MM.1S (cell line): ENCODE data around the gene PLS1.
"Not testable (repeated sequence)": the region's sequence is repeated elsewhere in the genome, so short reads cannot be mapped to it uniquely, and the experiment has no call there.

Experiments used
- DNase-seq: peaks from one replicate; pipeline ENCODE4 v3.0.0-alpha.2; 2015
- H2AFZ ChIP-seq: fragments of 300-600 bp; sonication (generic); 2 replicates; pipeline ENCODE4 v1.6.0; 2016; ENCODE audit warnings: antibody characterized with exemption, low read length
- H3F3A ChIP-seq: fragments of 300-600 bp; sonication (generic); 2 replicates; pipeline ENCODE4 v1.6.1; 2016; ENCODE audit warnings: mild to moderate bottlenecking, antibody characterized with exemption, low read length, moderate library complexity, mixed read lengths; ENCODE audit not compliant: insufficient read depth
- H3K27ac ChIP-seq: fragments of 300-600 bp; sonication (generic); 2 replicates; pipeline ENCODE4 v1.5.1; 2016; ENCODE audit warnings: mild to moderate bottlenecking, low read length
- H3K27me3 ChIP-seq: fragments of 300-600 bp; sonication (generic); replicated peaks from 2 replicates; pipeline ENCODE4 v1.6.0; 2016; ENCODE audit warnings: low read length; ENCODE audit not compliant: insufficient read depth
- H3K36me3 ChIP-seq: fragments of 300-600 bp; sonication (generic); replicated peaks from 2 replicates; pipeline ENCODE4 v1.6.1; 2016; ENCODE audit warnings: mild to moderate bottlenecking, low read length, mixed read lengths; ENCODE audit not compliant: insufficient read depth
- H3K4me1 ChIP-seq: fragments of 300-600 bp; sonication (generic); 2 replicates; pipeline ENCODE4 v1.6.1; 2016; ENCODE audit warnings: low read length, mixed read lengths
- H3K4me2 ChIP-seq: fragments of 300-600 bp; sonication (generic); 2 replicates; pipeline ENCODE4 v1.6.0; 2016; ENCODE audit warnings: low read depth, low read length
- H3K4me3 ChIP-seq: fragments of 300-600 bp; sonication (generic); 2 replicates; pipeline ENCODE4 v1.5.1; 2016; ENCODE audit warnings: low read length, mixed read lengths
- H3K79me2 ChIP-seq: fragments of 300-600 bp; sonication (generic); 2 replicates; pipeline ENCODE4 v1.6.1; 2016; ENCODE audit warnings: mixed run types, low read length, mixed read lengths
- H3K9ac ChIP-seq: fragments of 300-600 bp; sonication (generic); 2 replicates; pipeline ENCODE4 v1.6.1; 2016; ENCODE audit warnings: low read length, mixed read lengths
- H3K9me2 ChIP-seq: fragments of 300-600 bp; sonication (generic); replicated peaks from 2 replicates; pipeline ENCODE4 v1.6.1; 2016; ENCODE audit warnings: mild to moderate bottlenecking, low read length, mixed read lengths; ENCODE audit not compliant: insufficient read depth
- H3K9me3 ChIP-seq: fragments of 300-600 bp; sonication (generic); replicated peaks from 2 replicates; pipeline ENCODE4 v1.6.1; 2016; ENCODE audit warnings: mild to moderate bottlenecking, low read length, mixed read lengths; ENCODE audit not compliant: insufficient read depth
- H4K20me1 ChIP-seq: fragments of 300-600 bp; sonication (generic); 2 replicates; pipeline ENCODE4 v1.6.1; 2016; ENCODE audit warnings: mild to moderate bottlenecking, low read length, moderate library complexity, mixed read lengths; ENCODE audit not compliant: insufficient read depth
- EZH2 ChIP-seq: fragments of 300-600 bp; sonication (generic); optimal IDR thresholded peaks from 2 replicates; pipeline ENCODE3; 2017; ENCODE audit warnings: low read depth, mild to moderate bottlenecking, antibody characterized with exemption, low read length, mixed read lengths
- EZH2phosphoT487 ChIP-seq: fragments of 300-600 bp; sonication (generic); IDR thresholded peaks from 2 replicates; pipeline ENCODE4 v1.6.1; 2018; ENCODE audit warnings: antibody characterized with exemption, low read length
- TF ChIP-seq, protein P1 (sequence below): fragments of 300-600 bp; sonication (generic); IDR thresholded peaks from 2 replicates; pipeline ENCODE4 v1.5.1; 2016; ENCODE audit warnings: antibody characterized with exemption, low read length, mixed read lengths

The PLS1 gene

DNA sequence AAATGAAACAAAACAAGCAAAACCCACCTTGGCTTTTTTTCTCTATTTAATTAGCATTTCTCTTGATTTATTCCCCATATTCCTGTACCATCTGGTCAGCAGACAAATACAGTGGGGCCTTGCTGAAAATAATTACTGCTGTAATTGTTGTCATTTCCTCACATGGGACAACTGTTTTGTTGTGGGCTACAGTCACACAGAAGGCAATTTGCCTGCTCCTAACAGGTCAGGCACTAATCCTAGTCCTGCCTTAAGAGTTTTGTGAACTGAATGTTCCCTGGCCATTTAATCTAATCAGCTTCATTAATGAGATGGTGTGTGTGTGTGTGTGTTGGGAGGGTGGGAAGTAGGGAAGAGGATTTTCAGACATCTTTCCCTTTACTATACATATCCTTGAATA is 139.3 kb downstream of the PLS1 start:
- Histone ChIP-seq H3K9me2 (no peaks in the 10 kb centered on the region), H3K27ac (no peak overlapping the region), H4K20me1 (no peaks in the 10 kb centered on the region), H3K4me3 (no peak overlapping the region), H3F3A (no peaks in the 10 kb centered on the region), H3K9me3 (no peaks in the 10 kb centered on the region), H3K9ac (no peak overlapping the region), H3K36me3 (0 out of 2 replicates have a peak, but pooled peaks cover 3% of the 10 kb centered on the region), H3K4me1 (no peaks in the 10 kb centered on the region), H3K79me2 (no peaks in the 10 kb centered on the region), H3K4me2 (no peak overlapping the region), H2AFZ (no peak overlapping the region), H3K27me3 (no peaks in the 10 kb centered on the region)
- TF ChIP-seq EZH2phosphoT487 (no peak), EZH2 (no peak)
- TF ChIP-seq, protein P1, sequence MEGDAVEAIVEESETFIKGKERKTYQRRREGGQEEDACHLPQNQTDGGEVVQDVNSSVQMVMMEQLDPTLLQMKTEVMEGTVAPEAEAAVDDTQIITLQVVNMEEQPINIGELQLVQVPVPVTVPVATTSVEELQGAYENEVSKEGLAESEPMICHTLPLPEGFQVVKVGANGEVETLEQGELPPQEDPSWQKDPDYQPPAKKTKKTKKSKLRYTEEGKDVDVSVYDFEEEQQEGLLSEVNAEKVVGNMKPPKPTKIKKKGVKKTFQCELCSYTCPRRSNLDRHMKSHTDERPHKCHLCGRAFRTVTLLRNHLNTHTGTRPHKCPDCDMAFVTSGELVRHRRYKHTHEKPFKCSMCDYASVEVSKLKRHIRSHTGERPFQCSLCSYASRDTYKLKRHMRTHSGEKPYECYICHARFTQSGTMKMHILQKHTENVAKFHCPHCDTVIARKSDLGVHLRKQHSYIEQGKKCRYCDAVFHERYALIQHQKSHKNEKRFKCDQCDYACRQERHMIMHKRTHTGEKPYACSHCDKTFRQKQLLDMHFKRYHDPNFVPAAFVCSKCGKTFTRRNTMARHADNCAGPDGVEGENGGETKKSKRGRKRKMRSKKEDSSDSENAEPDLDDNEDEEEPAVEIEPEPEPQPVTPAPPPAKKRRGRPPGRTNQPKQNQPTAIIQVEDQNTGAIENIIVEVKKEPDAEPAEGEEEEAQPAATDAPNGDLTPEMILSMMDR, result no peak
- no peak for DNase-seq

DNA sequence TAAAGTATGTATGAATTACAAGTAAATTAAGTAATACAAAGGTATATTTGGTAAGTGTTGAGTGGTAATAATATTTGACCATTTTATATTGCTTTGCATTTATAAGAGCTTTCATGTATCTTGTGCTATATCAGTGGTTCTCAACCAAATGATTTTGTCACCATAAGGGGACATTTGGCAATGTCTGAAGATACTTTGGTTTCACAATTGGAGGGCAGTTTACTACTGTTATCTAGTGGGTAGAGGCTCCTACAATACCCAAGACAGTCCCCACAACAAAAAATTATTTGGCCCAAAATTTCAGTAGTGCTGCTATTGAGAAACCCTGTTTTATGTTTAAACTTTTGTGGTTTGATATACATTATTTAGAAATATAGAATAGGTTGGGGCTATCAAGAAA is 142.2 kb downstream of the PLS1 start:
- no peak for DNase-seq
- H3K4me1 ChIP-seq, result no peaks in the 10 kb centered on the region
- H3K36me3 ChIP-seq, result no peaks in the 10 kb centered on the region
- no peak overlapping the region for H3K27ac ChIP-seq
- H3K79me2 ChIP-seq, result no peaks in the 10 kb centered on the region
- H3K27me3 ChIP-seq, result no peaks in the 10 kb centered on the region
- no peak overlapping the region for H2AFZ ChIP-seq
- H3F3A ChIP-seq, result no peaks in the 10 kb centered on the region
- no peaks in the 10 kb centered on the region for H4K20me1 ChIP-seq
- H3K4me3 ChIP-seq, result no peak overlapping the region
- H3K9ac ChIP-seq, result no peak overlapping the region
- H3K4me2 ChIP-seq, result no peak overlapping the region
- H3K9me3 ChIP-seq, result no peaks in the 10 kb centered on the region
- no peaks in the 10 kb centered on the region for H3K9me2 ChIP-seq
- TF ChIP-seq EZH2phosphoT487, result no peak
- no peak for TF ChIP-seq EZH2
- TF ChIP-seq, protein P1, result no peak

DNA sequence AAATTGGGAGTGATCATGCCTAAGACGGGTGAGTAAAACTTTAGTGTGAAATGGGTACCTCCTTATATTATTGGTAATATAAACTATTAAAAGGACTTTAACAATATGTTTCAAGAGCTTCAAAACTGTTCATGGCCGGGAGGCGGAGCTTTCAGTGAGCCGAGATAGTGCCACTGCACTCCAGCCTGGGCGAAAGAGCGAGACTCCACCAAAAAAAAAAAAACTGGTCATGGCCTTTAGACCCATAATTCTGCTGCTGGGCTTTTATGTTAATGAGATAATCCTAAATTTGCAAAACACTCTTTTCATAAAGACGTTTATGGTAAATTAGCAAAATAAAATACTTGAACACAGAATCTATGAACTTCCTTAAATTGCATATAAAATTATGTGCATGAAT is 150.5 kb downstream of the PLS1 start:
- DNase-seq, result no peak

DNA sequence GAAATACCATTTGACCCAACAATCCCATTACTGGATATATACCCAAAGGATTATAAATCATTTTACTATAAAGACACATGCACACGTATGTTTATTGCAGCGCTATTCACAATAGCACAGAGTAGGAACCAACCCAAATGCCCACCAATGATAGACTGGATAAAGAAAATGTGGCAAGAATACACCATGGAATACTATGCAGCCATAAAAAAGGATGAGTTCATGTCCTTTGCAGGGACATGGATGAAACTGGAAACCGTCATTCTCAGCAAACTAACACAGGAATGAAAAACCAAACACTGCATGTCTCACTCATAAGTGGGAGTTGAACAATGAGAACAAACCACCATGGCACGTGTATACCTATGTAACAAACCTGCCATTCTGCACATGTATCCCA is 154.3 kb downstream of the PLS1 start:
- not testable (repeated sequence) for H3K4me3 ChIP-seq, H3K27ac ChIP-seq, H2AFZ ChIP-seq, H3K9me2 ChIP-seq, H3K4me1 ChIP-seq, H3K36me3 ChIP-seq, H3K79me2 ChIP-seq, DNase-seq, H4K20me1 ChIP-seq, H3K9me3 ChIP-seq, H3K9ac ChIP-seq, H3F3A ChIP-seq, H3K27me3 ChIP-seq, H3K4me2 ChIP-seq

More for the DNA sequence above, 150.5 kb downstream of the PLS1 start:
- no peaks in the 10 kb centered on the region for H3K4me1 ChIP-seq
- no peaks in the 10 kb centered on the region for H3F3A ChIP-seq
- H3K4me3 ChIP-seq, result no peak overlapping the region
- TF ChIP-seq EZH2, result no peak
- TF ChIP-seq EZH2phosphoT487, result no peak
- TF ChIP-seq, protein P1, result no peak
- no peaks in the 10 kb centered on the region for H3K9me3 ChIP-seq
- H3K27ac ChIP-seq, result no peak overlapping the region
- H3K4me2 ChIP-seq, result no peak overlapping the region
- no peaks in the 10 kb centered on the region for H3K36me3 ChIP-seq
- H2AFZ ChIP-seq, result no peak overlapping the region
- H3K9ac ChIP-seq, result no peak overlapping the region
- no peaks in the 10 kb centered on the region for H4K20me1 ChIP-seq
- H3K79me2 ChIP-seq, result no peaks in the 10 kb centered on the region
- H3K27me3 ChIP-seq, result no peaks in the 10 kb centered on the region
- H3K9me2 ChIP-seq, result no peaks in the 10 kb centered on the region

DNA sequence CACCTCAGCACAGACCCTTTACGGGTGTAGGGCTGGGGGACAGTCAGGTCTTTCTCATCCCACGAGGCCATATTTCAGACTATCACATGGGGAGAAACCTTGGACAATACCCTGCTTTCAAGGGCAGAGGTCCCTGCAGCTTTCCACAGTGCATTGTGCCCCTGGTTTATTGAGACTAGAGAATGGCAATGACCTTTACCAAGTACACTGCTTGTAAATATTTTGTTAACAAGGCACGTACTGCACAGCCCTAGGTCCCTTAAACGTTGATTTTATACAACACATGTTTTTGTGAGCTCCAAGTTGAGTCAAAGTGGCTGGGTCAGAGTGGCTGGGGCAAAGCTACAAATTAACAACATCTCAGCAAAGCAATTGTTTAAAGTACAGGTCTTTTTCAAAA is 156.4 kb downstream of the PLS1 start:
- not testable (repeated sequence) for H3F3A ChIP-seq, H3K4me3 ChIP-seq, H3K36me3 ChIP-seq, H3K79me2 ChIP-seq, H3K4me2 ChIP-seq, H3K9me2 ChIP-seq, H4K20me1 ChIP-seq, DNase-seq, H3K27me3 ChIP-seq, H3K4me1 ChIP-seq, H3K9me3 ChIP-seq, H3K27ac ChIP-seq, H2AFZ ChIP-seq, H3K9ac ChIP-seq
